GM12865 (cell line): Measurements from ENCODE around the gene GPD2.

Experiments
- DNase-seq: peaks from one replicate; pipeline ENCODE4 v3.0.0; 2010; ENCODE audit warnings: low read depth
- H3K4me3 ChIP-seq: 2 replicates; pipeline ENCODE4 v1.5.1; 2011; ENCODE audit warnings: mild to moderate bottlenecking, low read depth, low read length, control low read depth
- CTCF ChIP-seq: IDR thresholded peaks from 2 replicates; pipeline ENCODE4 v1.5.1; 2011; ENCODE audit warnings: low read length, control low read depth, low read depth, inconsistent platforms; ENCODE audit not compliant: insufficient read depth; ENCODE audit errors: missing control alignments

The GPD2 gene

GRCh38 chr2:156592809-156593593, 156.8 kb downstream of the GPD2 start:
- no peak for DNase-seq
- TF ChIP-seq CTCF, result no peak
- no peak overlapping the region for H3K4me3 ChIP-seq

DNA sequence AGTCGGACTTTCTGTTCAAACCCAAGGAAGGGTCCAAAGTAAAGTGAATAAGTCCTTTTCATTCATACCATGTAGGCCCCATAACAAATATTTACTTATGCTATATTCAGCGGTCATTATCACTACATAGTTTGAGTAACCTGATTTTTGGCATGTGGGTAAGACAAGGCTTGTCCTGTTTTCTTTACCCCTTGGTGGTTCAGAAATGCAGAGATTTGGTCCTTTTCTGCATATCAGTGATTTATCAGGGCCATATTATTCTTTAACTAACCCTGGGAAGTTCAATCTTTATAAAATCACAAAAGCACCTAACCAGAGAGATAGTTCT, 157.4 kb downstream of the GPD2 start:
- H3K4me3 ChIP-seq, result no peak overlapping the region
- DNase-seq, result no peak
- TF ChIP-seq CTCF, result no peak

GRCh38 chr2:156598563-156598962, 162.4 kb downstream of the GPD2 start:
- no peak for DNase-seq
- no peak overlapping the region for H3K4me3 ChIP-seq
- no peak for TF ChIP-seq CTCF

DNA sequence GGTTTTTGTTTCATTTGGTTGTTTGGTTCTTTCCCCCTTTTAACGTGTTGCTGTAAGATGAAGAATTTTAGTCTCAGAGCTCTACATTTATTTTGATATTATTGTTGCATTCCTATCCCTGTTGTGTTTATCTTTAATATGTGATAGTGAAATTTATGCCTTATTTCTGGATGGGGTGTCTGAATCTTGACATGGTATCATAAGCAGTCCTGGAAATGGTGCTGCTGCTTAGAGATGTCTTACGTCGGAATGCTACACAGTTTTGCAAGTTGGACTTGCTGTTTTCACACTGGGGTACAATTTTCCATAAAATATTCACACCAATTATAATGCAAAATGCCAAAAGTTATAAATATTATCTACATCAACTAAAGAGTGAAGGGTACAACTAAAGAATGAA, 164.0 kb downstream of the GPD2 start:
- no peak for TF ChIP-seq CTCF
- H3K4me3 ChIP-seq, result no peak overlapping the region
- DNase-seq, result no peak

- no peak overlapping the region for H3K4me3 ChIP-seq
- no peak for DNase-seq
- TF ChIP-seq CTCF, result no peak
Measured at GRCh38 chr2:156601855-156602551, 165.8 kb downstream of the GPD2 start.

DNA sequence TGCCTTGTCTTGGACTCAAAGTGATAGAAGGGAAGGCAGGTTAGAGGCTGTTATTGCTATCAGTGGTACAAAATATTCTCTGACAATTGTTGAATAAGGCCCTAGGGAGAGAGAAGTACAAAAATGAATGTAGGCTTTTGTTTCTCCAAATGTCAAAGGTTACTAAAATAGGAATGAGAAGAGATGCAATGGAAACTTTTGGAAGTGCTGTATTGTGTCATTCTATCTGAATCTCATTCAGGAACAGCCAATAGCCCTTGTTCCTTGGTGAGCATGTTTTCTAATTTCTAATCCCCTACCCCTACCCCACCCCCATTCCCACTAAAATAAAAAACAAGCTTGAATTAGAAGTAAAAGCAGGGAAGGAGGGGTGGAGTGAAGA, 166.4 kb downstream of the GPD2 start:
- TF ChIP-seq CTCF, result no peak
- H3K4me3 ChIP-seq, result no peak overlapping the region
- no peak for DNase-seq
